Measurements from ENCODE around the gene L3MBTL4.

The L3MBTL4 gene

DNA sequence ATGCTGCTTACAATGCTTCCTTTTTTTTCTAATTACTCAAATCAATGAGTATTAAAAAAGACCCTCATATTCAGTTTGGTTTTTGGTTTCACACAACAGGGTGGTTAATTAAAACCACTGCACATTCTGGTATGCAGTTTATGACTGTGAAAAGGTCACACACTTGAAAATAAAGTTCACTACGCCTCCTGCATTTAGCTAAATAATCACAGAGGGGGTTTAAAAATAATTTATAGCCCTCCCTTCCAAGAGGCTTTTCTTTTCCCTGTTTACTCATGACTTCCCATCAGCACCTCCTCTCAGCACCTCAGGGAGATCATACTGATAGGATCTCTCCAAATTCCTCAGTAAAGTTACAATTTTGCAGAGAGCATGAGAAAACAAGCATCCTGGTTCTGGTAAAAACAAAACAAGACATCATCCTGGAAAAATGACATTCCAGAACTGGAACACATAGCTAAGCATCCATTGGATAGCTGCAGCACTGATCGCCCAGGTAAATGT is 389.9 kb downstream of the L3MBTL4 start:
- DNase-seq (ENCODE audit: low read depth), result no peak

DNA sequence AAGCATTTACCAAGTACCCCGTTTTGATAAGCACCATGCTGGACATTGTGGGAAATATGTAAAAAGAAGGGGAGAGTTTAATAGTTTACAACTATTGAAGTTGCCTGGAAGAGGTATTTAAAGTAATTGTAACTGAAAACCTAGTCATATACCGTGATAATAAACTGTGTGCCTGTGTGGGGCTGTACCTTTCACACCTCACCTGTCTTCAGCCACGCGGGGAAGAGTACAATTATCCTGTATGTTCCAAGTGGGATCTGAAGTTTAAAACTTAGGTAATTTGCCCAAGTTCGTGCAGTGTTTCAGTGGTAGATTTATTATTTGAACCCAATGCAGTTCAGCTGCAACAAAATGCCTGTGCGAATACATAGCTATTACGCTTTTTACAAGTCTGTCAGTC is 391.2 kb downstream of the L3MBTL4 start:
- DNase-seq (ENCODE audit: low read depth), result no peak

DNA sequence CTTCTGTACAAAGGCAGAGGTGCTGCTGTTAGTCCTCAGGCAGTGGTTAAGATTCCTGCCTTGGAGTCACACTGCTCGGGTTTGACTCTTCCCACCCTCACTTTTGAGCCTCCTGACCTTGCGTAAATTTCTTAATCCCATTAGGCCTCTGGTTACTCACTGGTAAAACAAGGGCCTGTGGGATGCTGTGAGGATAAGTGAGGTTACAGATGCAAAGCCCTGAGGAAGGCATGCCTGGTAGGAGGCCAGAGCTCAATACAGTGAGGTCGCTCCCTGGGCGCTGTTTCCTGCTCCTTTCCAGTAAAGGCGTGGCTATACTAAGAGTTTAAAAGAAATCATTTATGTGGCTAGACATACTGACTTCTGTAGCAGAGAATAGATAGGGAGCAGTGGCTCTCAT is 391.9 kb downstream of the L3MBTL4 start:
- no peak for DNase-seq (ENCODE audit: low read depth)

DNA sequence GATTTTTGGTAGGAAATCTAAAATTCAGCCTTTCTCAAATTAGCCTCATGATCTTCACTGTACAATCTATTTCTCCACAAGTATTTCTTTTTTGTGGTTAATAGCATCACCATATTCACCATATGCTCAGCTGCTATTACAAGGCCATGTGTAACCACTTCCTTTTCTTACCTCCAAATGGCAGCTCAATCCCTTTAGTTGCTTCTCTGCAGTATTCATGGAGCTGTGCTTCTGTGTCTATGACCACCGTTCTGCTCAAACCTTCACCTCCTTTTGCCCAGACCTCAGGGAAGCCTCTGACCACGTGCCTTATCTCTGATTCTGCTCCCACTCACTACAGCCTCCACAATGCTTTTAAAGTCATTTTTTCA is 392.7 kb downstream of the L3MBTL4 start:
- no peak for DNase-seq (ENCODE audit: low read depth)

DNA sequence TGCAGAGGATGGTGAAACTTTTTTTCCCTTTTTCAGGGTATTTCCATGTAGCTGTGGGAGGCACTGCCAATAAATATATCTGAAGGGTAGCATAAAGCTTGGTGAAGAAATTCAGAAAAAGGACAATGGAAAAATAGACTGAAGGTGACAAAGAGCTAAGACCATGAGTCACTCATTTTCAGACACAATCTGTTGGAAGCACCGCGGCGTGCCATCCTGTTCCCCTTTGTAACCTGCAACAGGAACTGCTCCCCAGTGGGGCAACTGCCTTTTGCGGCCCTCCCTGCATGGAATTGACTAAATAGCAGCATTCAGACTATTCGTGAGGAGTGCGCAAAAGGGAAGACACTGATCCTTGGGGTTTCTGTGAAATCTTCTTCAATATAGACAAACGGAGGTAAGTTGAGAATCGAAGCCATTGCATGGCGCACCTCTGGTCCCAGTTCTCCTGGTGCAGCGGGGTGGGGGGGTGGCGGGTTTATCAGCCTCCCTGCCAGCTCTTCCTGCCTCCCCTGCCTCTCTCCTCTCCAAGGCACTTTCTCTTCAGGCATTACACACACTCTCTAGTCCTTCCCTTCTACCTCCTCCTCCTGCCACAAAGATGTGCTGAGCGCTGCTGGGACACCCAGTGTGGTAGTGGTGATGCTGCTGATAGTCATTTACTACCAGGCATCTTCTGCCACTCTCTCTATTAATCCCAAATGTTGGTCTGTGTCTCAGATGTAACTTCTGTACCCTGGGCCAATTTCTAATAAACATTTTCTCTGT is 393.2 kb downstream of the L3MBTL4 start:
- no peak for DNase-seq (ENCODE audit: low read depth)

DNA sequence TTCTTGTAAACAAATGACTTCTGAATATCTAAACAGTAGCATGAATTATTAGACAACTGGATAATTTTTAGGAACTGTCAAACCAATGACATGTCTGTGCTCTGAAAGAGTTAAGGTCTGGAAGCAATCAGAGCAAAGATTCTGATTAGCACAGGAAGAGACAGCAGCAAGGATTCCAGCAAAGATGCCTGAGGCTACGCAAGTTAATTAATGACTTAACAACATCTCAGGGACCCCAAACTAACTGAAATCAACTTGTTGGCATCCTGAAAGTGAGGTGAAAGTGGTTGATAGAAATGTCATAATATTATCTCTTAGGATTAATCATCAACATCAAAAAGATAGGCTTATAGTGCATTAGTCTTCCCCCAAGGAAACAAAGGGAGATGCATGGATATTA is 396.0 kb downstream of the L3MBTL4 start:
- no peak for DNase-seq (ENCODE audit: low read depth)

DNA sequence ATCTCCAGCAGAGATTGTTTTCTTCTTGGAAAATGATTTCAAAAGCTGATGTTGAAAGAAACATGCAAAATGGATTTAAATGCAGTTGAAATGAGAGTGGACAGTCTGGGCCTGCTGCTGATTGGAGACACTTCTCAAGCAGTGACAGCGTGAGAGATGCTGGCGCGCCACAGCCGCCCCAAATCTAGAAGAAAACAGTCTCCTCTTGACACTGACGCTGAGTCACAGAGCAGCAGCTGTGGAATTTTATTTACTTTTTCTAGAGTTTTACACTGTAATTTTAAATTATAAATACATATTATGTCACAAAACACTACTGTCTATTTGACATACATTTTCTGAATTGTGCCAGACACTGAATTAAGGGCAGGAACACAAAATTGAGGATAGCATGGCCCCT is 397.5 kb downstream of the L3MBTL4 start:
- no peak for DNase-seq (ENCODE audit: low read depth)

DNA sequence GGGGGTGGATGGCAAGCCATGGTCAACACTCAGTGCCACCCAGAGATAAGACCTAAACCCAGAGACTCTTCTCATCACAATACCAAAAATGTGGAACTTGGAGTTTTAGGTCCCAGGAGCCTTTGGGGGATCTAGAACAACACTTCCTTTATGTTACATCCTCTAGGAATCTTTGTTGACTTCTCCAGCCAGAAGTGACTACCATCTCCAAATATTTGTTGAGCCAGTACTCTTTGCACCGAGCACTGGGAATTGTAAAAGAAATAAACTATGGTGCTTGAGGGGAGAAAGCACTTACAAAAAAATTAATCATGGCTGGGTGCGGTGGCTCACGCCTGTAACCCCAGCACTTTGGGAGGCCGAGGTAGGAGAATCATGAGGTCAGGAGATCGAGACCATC is 399.3 kb downstream of the L3MBTL4 start:
- DNase-seq (ENCODE audit: low read depth), result no peak

DNA sequence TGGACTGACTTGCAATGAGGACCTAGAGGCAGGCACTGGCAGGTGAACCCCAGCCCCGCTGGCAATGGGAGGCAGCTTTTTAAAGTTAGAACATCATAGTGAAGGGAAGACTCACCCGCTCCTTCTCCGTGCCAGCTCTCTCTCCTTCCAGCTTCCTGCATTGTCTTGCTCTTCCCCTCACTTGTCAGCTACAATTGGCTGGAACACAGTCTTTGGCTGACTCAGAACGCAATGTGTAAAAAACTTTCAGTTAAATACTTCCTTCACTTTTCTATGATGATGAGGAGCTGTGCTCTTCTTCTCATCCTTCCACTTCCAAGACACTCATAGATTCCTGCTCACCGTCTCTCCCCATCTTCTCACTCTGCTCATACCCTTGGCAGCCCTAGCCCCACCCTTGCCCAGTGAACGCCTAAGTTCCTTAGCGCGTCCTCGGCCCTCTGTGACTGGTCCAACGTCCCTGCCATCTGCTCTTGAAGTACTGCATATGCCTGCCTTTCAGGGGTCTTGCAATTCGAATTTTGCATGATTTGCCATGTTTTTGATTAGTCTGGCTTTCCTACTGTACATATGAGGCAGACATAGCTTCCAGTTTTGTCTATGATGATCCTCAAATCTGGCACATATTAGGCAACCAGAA is 401.4 kb downstream of the L3MBTL4 start:
- no peak for DNase-seq (ENCODE audit: low read depth)

DNA sequence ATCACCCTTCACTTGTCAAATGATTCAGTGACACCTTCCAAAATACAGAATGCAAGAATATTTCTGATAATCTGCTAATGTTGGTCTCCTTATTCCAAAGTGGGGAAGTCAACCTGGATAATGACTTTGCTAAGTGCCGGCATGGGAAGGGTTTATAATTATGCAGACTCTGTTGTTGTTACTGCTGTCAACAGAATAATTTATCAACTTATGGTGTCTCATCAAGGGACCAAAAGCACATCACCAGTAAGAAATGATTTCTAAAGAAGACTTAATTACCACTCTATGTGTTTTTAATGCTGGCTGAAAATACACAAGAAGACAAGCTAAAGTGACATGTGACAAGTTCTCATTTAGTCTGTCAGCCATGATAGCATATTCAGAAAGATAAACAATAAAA is 403.8 kb downstream of the L3MBTL4 start:
- DNase-seq (ENCODE audit: low read depth), result no peak

DNA sequence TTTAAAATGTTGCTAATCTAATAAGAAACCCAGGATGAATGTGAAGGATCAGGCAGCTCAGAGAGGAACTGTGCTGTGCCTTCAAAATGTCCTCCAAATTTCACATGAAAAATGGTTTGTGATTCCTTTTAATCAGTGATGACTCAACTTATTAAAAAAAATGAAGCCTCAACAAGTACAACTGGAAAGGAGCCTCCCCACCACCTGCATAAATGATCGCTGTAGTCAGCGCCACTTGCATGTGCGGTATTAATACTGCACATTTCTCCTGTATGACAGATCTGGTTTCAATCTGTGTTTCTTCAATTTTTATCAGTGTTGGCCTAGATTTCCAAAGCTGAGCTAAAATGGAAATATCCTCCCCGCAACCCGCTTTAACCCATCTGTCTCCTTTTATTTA is 404.4 kb downstream of the L3MBTL4 start:
- no peak for DNase-seq (ENCODE audit: low read depth)

DNA sequence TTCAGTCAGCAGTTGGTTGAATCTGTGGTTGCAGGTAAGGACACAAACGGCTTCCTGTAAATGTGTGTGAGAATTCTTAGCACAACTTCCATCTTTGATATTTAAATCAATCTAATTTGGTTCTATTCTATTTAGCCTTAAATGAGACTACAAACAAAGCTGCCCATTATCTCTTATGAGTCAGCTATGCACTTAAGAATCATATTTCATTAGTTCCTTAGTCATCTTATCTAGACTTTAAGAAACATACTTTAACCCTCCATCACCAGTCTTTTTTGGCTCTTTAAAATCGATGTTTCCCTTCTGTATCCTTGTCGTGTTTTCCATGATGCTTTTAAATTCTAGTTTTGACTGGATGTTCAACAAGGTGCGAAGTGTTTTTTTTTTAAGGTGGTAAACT is 405.0 kb downstream of the L3MBTL4 start:
- DNase-seq (ENCODE audit: low read depth), result no peak

DNA sequence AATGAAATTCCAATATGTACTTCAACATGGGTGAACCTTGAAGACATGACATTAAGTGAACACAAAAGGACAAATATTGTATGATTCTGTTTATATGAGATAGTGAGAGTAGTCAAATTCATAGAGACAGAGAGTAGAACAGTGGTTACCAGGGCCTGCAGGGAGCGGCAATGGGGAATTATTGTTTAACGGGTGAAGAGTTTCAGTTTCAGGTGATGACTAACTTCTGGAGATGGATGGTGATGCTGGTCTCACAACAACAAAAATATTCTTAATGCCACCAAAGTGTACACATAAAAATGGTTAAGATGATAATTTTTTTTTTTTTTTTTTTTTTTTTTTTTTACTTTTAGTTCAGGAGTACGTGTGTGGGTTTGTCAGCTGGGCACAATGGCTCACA is 410.0 kb downstream of the L3MBTL4 start:
- no peak for DNase-seq (ENCODE audit: low read depth)

DNA sequence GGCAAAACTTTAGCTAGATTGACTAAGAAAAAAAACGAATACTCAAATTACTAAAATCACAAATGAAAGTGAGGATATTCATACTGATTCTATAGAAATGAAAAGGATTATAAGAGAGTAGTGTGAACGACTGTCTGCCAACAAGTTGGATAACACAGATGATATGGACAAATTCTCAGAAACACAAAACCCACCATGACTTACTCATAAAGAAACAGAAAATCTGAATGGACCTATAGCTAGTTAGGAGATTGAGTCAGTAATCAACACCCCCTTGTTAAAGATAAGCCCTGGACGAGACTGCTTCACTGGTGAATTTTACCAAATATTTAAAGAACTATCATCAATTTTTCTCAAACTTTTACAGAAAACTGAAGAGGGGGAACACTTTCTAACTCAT is 410.6 kb downstream of the L3MBTL4 start:
- DNase-seq (ENCODE audit: low read depth), result no peak

DNA sequence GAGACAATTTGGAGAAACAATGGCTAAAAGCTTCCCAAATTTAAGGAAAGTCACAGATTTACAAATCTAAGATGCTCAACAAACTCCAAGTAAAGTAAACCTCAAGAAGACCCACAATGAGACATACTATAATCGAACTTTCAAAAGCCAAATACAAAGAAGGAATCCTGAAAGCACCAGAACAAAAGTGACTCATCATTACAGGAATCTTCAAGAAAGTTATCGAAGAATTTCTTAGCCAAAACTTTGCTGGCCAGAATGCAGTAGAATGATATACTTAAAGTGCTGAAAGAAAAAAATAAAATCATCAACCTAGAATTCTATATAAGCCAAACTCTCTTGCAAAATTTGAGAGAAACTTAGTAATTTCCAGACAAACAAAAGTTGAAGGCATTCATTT is 412.8 kb downstream of the L3MBTL4 start:
- DNase-seq (ENCODE audit: low read depth), result no peak

DNA sequence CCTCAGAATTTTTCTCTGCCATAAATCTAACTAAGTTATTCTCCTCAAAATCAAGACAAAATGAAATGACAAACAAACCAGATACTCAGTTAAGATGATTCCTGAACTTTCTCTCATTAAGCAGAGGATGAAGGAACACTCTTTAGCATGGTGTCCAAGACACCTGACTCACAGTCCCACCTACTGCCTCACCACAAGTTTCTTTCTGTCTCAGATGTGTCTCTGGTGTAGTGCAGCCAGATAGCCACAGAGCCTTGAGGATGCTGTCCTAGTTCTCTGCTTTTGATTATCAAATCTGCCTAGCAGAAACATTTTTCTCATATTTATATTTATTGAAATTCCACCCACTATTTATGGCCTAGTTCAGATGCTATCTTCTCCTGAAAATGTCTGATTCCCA is 415.8 kb downstream of the L3MBTL4 start:
- DNase-seq (ENCODE audit: low read depth), result no peak

DNA sequence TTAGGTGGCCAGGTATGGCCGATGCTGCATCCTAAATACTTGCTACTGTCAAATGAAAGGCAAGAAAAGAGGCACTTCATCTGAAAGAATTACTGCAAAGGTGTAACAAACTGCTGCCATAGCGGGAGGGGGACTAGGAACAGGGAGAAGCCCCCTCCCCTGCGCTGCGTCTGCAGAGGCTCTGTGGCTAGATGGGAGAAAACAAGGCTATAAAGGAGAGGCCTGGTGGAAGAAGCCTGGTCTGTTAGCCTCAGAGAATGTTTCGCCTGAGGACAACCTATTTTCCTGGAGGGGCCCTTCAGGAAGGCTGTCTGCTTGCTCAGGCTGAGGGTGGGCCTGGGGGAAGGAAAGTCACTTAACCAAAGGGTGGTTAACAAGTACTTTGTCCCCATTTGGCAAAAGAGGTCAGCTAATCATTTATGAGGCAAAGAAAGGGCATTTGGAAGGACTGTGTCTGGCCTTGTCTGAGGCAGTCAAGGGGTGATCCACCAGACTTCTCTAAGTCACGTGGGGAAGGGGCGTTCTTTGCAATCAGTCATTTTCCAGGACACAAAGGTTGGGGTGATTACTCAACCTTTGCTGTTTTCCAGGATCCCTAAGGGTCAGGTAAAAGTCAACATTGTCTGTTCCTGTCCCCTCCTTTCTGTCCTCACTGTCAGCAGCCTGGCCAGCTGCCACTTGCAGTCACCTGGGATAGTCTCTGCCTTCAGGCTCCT is 416.4 kb downstream of the L3MBTL4 start:
- no peak for DNase-seq (ENCODE audit: low read depth)

DNA sequence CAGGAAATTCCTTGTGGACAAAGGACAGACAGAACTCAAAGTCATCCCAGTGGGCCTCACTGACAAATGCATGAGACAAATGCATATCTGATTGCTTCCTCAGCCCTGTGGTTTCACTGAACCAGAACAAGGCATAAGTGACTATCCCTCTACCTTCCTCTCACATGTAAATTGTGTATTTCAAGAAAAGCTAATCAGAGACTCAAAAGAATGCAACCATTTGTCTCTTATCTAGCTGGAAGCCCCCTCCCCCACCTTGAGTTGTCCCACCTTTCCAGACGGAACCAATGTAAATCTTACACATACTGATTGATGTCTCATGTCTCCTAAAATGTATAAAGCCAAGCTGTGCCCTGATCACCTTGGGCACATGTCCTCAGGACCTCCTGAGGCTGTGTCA is 417.4 kb downstream of the L3MBTL4 start:
- DNase-seq (ENCODE audit: low read depth), result no peak

DNA sequence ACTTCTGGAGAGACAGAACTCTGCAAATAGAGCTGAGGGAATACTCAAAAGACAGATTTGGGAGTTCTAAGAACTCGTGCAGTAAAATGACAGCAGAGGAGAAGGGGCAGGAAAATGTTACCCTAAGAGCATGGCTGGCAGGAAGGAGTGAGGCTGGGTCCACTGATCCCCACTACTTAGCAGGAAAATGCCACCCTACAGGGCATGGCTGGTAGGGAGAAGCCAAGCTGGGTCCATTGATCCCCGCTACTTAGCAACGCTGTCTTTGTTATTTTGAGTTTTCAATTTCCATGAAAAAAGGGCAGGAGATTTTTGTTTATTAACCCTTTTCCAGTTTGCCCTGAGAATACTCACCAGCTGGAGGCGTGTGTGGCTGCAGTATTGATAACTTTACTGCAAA is 419.1 kb downstream of the L3MBTL4 start:
- DNase-seq (ENCODE audit: low read depth), result no peak

DNA sequence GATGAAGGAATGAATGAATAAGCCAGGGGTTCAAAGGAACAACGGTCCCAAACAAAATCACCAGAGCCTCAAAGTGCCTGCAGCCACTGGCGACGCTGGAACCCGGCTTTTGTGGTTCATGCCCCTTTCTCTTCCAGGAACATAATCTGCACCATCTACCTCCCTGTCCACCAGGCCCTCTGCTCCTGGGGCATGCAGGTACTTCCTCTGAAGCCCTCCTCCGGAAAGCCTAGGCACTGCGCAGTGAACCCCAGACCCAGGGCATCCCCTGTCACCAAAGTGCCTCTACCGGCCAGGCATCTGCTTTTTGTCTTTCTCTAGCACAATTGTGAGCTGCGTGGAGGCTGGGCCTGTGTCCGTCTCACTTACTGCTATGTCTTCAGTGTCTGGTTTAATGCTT is 420.8 kb downstream of the L3MBTL4 start:
- DNase-seq (ENCODE audit: low read depth), result no peak

DNA sequence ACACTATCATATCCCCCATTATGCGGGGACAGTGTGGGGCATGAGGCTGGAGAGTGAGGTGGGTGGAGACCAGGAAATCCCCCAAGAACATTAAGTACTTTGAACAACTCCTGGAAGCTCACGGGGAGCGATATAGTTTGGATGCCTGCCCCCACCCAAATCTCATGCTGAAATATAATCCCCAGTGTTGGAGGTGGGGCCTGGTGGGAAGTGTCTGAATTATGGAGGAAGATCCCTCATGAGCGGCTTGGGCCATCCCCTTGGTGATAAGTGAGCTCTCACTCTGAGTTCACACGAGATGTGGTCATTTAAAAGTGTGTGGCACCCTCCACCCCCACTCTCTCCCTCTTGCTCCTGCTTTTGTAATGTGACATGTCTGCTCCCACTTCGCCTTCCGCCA is 422.3 kb downstream of the L3MBTL4 start:
- no peak for DNase-seq (ENCODE audit: low read depth)

DNA sequence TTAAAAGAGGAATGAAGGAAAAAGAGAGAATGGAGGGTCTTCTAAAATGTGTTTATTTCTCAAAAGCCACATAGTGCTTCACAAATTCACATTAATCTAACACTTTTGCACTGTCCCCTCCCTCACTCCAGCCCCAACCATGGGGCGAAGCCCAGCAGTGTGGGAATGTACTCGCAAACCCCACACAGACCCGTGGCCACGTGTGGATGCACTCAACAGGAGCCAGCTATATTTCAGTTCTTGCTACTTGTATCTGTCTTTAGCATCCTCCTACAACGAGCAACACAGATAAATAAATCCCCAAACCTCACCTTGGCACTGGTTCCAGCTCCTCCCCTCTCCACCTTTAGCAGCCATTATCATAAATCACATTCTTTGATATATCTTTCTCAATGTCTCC is 427.5 kb downstream of the L3MBTL4 start:
- no peak for DNase-seq (ENCODE audit: low read depth)

DNA sequence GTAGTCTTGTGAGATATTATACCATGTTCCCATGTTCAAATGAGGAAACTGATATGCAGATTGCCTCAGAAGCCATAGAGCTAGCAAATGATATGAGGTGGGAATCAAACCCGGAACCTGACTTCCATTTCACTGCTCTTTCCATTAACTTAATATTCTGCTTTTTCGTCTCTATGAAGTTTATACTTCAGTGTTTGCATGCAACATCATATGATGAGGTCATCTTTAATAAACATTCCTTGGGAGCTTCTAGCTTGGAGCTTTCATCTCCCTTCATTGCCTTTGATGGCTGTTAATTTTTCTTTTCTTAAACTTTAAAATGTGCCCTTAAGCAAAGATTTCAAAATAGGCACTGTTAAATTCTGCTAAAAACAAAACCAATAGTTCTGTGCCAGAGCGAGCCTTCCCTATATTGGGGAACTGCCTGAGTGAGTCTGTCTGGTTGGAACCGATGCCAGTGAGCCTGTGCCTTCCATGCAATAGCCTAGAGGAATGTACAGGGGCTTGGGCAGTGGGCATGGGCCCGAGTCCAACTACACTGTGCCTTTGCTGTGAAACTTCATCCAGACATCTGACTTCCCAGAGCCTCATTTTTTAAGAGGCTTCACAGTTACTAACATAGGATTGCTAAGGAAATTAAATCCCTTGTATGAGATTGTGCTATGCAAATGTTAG is 428.3 kb downstream of the L3MBTL4 start:
- no peak for DNase-seq (ENCODE audit: low read depth)

Data from stimulated activated CD4-positive, alpha-beta T cell treated with anti-CD3 and anti-CD28 coated beads, Interleukin-2, amount 100 ng/mL, for 4 hours (primary cell).